Muscle of leg (tissue), 11 donors: Measurements from ENCODE around the gene CPT1B. TPM values are rescaled to one million over a fixed set of nuclear protein-coding genes. Genes with fewer than 3 reads are reported as not detected.

Source experiments
- DNase-seq: peaks from one replicate; pipeline ENCODE4 v3.0.0; 2013
- H3K27ac ChIP-seq: one replicate; pipeline ENCODE4 v1.5.1; 2013; ENCODE audit warnings: mild to moderate bottlenecking, low read length, control low read depth
- H3K27me3 ChIP-seq: one replicate; pipeline ENCODE4 v1.6.1; 2013; ENCODE audit warnings: low read length; ENCODE audit not compliant: control insufficient read depth, insufficient read depth
- H3K36me3 ChIP-seq: one replicate; pipeline ENCODE4 v1.6.1; 2013; ENCODE audit warnings: low read length; ENCODE audit not compliant: control insufficient read depth, insufficient read depth
- H3K4me1 ChIP-seq: one replicate; pipeline ENCODE4 v1.6.1; 2013; ENCODE audit warnings: low read length; ENCODE audit not compliant: control insufficient read depth, insufficient read depth
- H3K4me3 ChIP-seq: one replicate; pipeline ENCODE4 v1.5.1; 2013; ENCODE audit warnings: low read length, control low read depth
- H3K9me3 ChIP-seq: replicated peaks from 2 replicates; pipeline ENCODE4 v1.6.1; 2013; ENCODE audit warnings: low read depth, low read length; ENCODE audit not compliant: control insufficient read depth
- WGBS: methylation state at CpG from one replicate; pipeline ENCODE4 v1.1.5; 2013; ENCODE audit warnings: missing lambda C conversion rate; ENCODE audit not compliant: insufficient coverage; 5-methylcytosine and 5-hydroxymethylcytosine counted together
- polyA plus RNA-seq, 8 donors: library from polyadenylated mRNA; unstranded; fragments of 120-200 nt; gene quantifications; one replicate each; pipeline versions ENCODE4 v1.2.1 to v1.2.3, GENCODE V29; 2013; ENCODE audit warnings: inconsistent platforms in 1 of 8, low replicate concordance in 1 of 8; ENCODE audit not compliant: insufficient read length in 8 of 8, insufficient read depth in 1 of 8
- total RNA-seq: library from RNA; stranded (reverse); fragments of 120-200 nt; gene quantifications from one replicate; pipeline ENCODE4 v1.2.4, GENCODE V29; 2013

The CPT1B gene
- total and polyA plus RNA-seq, 9 donors: 24.5 to 66.6 (median 43.0) TPM

GRCh38 chr22:50587407-50587806 is 9.2 kb upstream of the CPT1B start:
- H3K27me3 ChIP-seq: no peaks in the 10 kb centered on the region
- DNase-seq: no peak
- H3K27ac ChIP-seq: no peak overlapping the region
- no peaks in the 10 kb centered on the region for H3K9me3 ChIP-seq
- no peak overlapping the region for H3K4me3 ChIP-seq
- 81% methylated on average over 5 of the region's 5 CpGs for WGBS
- H3K4me1 ChIP-seq: peaks cover 8% of the 10 kb centered on the region
- no peaks in the 10 kb centered on the region for H3K36me3 ChIP-seq

- H3K27me3 ChIP-seq: no peaks in the 10 kb centered on the region
- H3K4me1 ChIP-seq: peaks cover 15% of the 10 kb centered on the region
- H3K4me3 ChIP-seq: no peak overlapping the region
- WGBS: 73% methylated on average over 2 of the region's 5 CpGs
- H3K36me3 ChIP-seq: peaks cover under 1% of the 10 kb centered on the region
- DNase-seq: no peak
- H3K27ac ChIP-seq: no peak overlapping the region
- no peaks in the 10 kb centered on the region for H3K9me3 ChIP-seq
Observed at GRCh38 chr22:50586416-50586815, 8.2 kb upstream of the CPT1B start.

- Histone ChIP-seq H3K36me3 (peaks cover 7% of the 10 kb centered on the region), H3K4me3 (no peak overlapping the region), H3K4me1 (peaks cover 17% of the 10 kb centered on the region), H3K9me3 (no peaks in the 10 kb centered on the region), H3K27ac (no peak overlapping the region), H3K27me3 (no peaks in the 10 kb centered on the region)
- DNase-seq: no peak
- WGBS: 97% methylated on average over 7 of the region's 8 CpGs
Observed at GRCh38 chr22:50585781-50586180, 7.6 kb upstream of the CPT1B start.

- WGBS: 100% methylated on average over 1 of the region's 3 CpGs
- Histone ChIP-seq H3K27ac (no peak overlapping the region), H3K9me3 (no peaks in the 10 kb centered on the region), H3K4me3 (no peak overlapping the region), H3K4me1 (peaks cover 17% of the 10 kb centered on the region), H3K27me3 (no peaks in the 10 kb centered on the region), H3K36me3 (peaks cover 11% of the 10 kb centered on the region)
- DNase-seq: no peak
Observed at GRCh38 chr22:50585238-50585637, 7.0 kb upstream of the CPT1B start.

- DNase-seq: no peak
- no peak overlapping the region for H3K4me3 ChIP-seq
Observed at GRCh38 chr22:50584106-50585096, 6.2 kb upstream of the CPT1B start.

GRCh38 chr22:50583294-50583861 is 5.2 kb upstream of the CPT1B start:
- peaks cover 35% of the 10 kb centered on the region for H3K4me1 ChIP-seq
- no peaks in the 10 kb centered on the region for H3K9me3 ChIP-seq
- no peak for DNase-seq
- 4% methylated on average over 33 of the region's 37 CpGs for WGBS
- H3K36me3 ChIP-seq: peaks cover 22% of the 10 kb centered on the region
- H3K27me3 ChIP-seq: peaks cover 4% of the 10 kb centered on the region
- H3K27ac ChIP-seq: peak overlapping the region; percentile 35
- H3K4me3 ChIP-seq: peak overlapping the region; percentile 93

More at GRCh38 chr22:50584106-50585096, 6.2 kb upstream of the CPT1B start:
- no peaks in the 10 kb centered on the region for H3K9me3 ChIP-seq
- WGBS: 90% methylated on average over 16 of the region's 23 CpGs
- H3K27ac ChIP-seq: no peak overlapping the region
- H3K36me3 ChIP-seq: peaks cover 19% of the 10 kb centered on the region
- no peaks in the 10 kb centered on the region for H3K27me3 ChIP-seq
- peaks cover 25% of the 10 kb centered on the region for H3K4me1 ChIP-seq

- peaks cover 9% of the 10 kb centered on the region for H3K27me3 ChIP-seq
- DNase-seq: peak; percentile 100
- WGBS: under 1% methylated on average over 96 of the region's 96 CpGs
- H3K27ac ChIP-seq: peak within 1 kb of the TSS; percentile 94
- no peaks in the 10 kb centered on the region for H3K9me3 ChIP-seq
- H3K4me1 ChIP-seq: peaks cover 40% of the 10 kb centered on the region
- peaks cover 22% of the 10 kb centered on the region for H3K36me3 ChIP-seq
- peak within 1 kb of the TSS; percentile 93 for H3K4me3 ChIP-seq
Observed at GRCh38 chr22:50582493-50583293, 4.5 kb upstream of the CPT1B start, which contains the start of gene CHKB. Gene CHKB, minus strand, starts transcription at chr22:50582849. Its CDS starts 68 bp downstream, at chr22:50582781.

- Histone ChIP-seq H3K27me3 (peaks cover 14% of the 10 kb centered on the region), H3K27ac (peak overlapping the region; percentile 94), H3K36me3 (peaks cover 22% of the 10 kb centered on the region), H3K4me1 (peaks cover 47% of the 10 kb centered on the region), H3K4me3 (peak overlapping the region; percentile 93), H3K9me3 (no peaks in the 10 kb centered on the region)
- 7% methylated on average over 38 of the region's 39 CpGs for WGBS
- DNase-seq: peak; percentile 38
Observed at GRCh38 chr22:50581950-50582492, 3.8 kb upstream of the CPT1B start.

GRCh38 chr22:50581031-50581949 is 3.1 kb upstream of the CPT1B start:
- peaks cover 22% of the 10 kb centered on the region for H3K36me3 ChIP-seq
- H3K9me3 ChIP-seq: no peaks in the 10 kb centered on the region
- peaks cover 17% of the 10 kb centered on the region for H3K27me3 ChIP-seq
- DNase-seq: no peak
- 90% methylated on average over 18 of the region's 22 CpGs for WGBS
- H3K27ac ChIP-seq: no peak overlapping the region
- peaks cover 50% of the 10 kb centered on the region for H3K4me1 ChIP-seq
- peak overlapping the region; percentile 93 for H3K4me3 ChIP-seq
